HG02852 (cell line): ENCODE results near the gene C17orf113.
A peak's percentile ranks its signal among the peaks of the same experiment; 100 is the strongest.
"Not testable (repeated sequence)": the region's sequence is repeated elsewhere in the genome, so short reads cannot be mapped to it uniquely, and the experiment has no call there.

ENCODE experiments used
- ATAC-seq: cut with Tn5 transposase; IDR thresholded peaks from one replicate; pipeline ENCODE4 v1.9.1; 2021; ENCODE audit warnings: mild to moderate bottlenecking, moderate library complexity; ENCODE audit not compliant: unreplicated experiment

C17orf113 gene

DNA sequence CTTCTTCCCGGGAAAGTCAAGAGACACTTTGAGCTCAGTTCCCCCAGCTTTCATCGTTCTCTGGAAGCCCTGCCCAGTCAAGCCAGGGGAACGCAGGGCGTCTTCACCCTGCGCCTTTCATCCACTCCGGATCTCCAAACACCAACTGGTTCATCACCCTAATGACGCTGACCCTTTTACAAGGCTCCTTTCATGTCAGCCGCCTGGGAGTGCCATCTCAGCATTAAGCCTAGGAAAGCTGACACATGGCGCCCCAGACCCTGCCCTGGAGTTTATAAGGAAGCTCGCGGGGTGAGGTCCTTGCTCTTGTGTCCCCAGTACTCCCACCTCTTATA lies 32.6 kb downstream of the C17orf113 start:
- ATAC-seq, result no peak

DNA sequence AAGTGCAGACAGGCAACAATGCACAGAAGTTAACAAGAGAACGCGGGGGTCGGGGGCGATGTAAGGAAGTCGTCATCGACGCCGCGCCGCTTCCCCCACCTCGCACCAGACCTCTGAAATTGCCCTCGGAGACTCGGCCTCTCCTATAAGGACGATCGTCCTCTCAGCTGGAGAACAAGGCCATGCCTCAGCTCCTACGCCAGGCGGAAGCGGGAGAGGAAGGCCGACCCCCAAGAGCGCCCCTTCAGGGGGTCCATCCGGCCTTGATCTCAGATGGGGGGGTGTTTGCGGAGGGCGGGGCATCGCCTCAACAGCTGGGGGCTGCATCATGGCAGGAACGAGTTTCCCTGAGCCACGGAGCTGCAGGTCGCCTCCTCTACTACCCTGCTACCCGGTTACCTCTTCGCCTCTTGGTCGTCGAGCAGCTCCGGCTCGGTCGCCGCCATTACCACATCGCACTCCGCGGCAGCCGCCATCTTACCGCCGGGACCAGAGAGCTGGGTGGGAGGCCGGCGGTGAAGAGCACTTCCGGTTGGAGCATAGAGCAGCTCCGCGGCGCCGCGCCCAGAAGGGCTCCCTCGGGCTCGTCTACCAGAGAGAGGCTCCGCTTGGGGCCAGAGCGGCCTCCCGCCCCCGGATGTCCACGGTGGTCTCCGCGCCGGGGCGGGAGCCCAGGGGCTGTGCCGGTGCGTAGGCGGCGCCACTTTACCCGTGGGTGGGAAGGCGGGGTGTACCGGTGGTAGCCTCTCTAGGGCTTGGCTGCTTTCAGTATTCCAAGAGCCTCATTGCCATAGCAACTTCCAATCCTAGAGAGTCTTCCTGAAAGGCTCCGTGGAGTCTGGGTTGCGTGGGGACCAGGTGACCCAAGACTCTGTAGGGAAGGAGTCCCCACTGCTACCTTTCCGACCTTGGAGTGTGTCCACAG lies 33.2 kb downstream of the C17orf113 start, which contains the start of gene DNAJC7:
Gene DNAJC7, minus strand, starts transcription at position 499 of the 925 bp plus-strand sequence. Its CDS starts 23 bp downstream, at position 476.
- peak; percentile 74 for ATAC-seq

DNA sequence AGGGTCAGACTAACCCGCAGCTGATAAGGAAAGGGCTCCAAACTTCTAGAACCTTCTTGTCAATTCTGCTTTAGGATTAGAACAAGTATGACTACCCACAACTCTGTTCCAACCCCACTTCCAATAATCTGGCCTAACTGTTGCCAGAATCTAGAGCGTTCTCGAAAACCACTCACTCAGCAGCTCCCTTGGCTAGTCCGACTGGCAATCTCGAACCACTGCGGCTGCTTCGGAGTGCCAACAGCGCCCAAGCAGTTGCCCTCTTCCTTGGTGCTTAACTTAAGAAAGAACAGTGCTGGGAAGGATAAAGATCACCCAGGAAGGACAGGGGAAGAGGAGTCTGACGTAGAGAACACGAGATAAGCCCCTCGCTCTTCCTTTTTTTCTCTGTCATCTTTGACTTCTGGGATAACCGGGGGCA lies 34.0 kb downstream of the C17orf113 start:
- ATAC-seq, result no peak

GRCh38 chr17:42013740-42014139 lies 36.7 kb downstream of the C17orf113 start:
- ATAC-seq, result not testable (repeated sequence)

DNA sequence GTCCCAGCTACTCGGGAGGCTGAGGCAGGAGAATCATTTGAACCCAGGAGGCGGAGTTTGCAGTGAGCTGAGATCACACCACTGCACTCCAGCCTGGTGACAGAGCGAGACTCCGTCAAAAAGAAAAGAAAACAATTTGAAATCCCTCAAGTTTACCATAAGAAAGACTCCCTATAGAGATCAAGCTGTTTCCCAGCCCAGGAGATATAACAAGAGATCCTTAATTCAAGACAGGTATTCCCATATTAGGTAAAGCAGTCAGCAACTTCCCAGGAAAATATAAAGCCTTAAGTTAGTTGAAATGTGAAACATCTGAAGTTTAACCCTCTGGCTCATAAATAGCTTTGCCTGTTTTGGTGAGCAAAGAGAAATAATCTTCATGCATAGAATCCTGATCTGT lies 38.0 kb downstream of the C17orf113 start:
- ATAC-seq, result not testable (repeated sequence)

- no peak for ATAC-seq
These were observed 39.4 kb downstream of the C17orf113 start for GRCh38 chr17:42010898-42011516.

- ATAC-seq, result not testable (repeated sequence)
These were observed 40.1 kb downstream of the C17orf113 start for GRCh38 chr17:42010266-42010680.

GRCh38 chr17:42009170-42009569 lies 41.2 kb downstream of the C17orf113 start:
- no peak for ATAC-seq

GRCh38 chr17:42005166-42005565 lies 45.2 kb downstream of the C17orf113 start:
- ATAC-seq, result no peak

GRCh38 chr17:42002792-42003301 lies 47.6 kb downstream of the C17orf113 start:
- ATAC-seq, result no peak

DNA sequence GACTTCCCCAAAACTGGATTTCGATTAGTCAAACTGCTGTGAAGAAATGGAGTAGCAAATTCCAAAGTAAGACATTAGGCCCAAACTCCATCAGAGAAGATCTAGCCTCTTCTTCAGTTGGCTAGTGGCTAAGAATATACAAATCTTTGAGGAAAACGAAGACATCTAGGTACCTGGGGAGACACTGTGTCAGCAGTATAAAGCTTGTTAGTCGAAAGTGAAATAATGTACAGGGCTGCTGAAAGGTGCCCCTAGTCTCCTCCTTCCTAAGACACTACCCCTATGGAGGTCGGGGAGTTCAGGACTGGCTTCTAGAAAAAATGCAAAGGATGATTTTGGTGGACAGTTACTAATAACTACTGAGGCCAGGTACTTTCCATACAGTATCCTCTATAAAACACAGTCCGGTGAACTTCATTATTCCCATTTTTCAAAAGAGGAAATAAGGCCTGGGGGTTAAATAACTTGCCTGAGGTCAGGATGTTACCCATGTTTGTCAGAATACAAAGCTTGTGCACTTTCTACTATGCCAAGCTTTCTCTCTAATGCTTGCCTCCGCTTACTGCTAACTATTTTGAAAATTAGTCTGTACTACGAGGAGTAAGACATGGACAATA lies 48.1 kb downstream of the C17orf113 start:
- no peak for ATAC-seq

DNA sequence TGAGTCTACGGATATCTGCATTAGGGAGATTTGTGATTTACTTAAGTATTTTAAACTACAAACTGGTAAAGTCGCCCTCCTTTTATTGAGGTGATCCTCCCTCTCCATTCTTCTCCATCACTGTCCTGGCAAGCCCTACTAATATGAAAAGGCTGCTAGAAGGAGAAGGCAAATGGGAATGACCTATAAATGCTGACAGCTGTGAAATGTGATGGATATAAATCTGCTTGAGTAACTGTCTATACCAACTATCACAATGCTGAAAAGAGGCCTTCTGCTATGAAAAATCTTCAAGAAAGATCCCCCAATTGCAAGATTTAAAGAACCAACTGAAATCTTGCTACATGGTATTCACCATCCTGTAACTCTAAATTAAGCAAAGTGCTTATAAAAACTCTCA lies 48.7 kb downstream of the C17orf113 start:
- ATAC-seq, result no peak

DNA sequence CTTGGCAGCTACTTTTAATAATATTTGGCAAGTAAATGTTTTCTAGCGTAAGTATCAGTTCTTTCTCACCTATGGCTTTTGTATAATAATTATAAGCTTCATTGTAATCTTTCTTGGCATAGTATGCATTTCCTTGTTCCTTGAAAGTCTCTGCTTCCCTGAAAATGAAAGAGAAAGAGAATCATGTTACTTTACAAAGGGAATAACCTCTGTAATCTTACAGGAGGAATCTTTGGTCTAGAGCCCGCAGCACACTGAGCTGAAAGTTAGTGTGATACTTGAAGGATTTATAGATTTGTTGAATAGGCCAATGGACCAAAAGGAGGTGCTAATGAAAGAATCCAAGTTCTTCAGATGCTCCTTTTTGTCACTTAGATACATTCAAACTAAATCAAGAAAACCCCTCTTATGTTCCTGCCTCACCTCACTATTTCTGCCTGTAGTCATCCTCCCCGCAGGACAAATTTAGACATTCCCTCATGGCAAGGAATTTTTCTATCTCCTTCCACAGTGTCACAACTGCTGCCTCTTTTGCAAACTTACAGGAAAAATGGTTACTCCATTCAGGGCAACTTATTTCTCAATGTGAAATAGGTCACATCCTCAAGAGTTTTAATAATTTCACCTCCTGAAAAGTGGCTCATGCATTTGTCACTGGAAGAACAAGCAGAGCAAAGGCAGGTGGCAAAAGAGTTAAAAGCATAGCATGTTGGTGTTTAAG lies 49.8 kb downstream of the C17orf113 start:
- no peak for ATAC-seq

- ATAC-seq, result no peak
These were observed 51.9 kb downstream of the C17orf113 start for GRCh38 chr17:41998497-41998896.

GRCh38 chr17:41996855-41997164 lies 53.6 kb downstream of the C17orf113 start:
- no peak for ATAC-seq

DNA sequence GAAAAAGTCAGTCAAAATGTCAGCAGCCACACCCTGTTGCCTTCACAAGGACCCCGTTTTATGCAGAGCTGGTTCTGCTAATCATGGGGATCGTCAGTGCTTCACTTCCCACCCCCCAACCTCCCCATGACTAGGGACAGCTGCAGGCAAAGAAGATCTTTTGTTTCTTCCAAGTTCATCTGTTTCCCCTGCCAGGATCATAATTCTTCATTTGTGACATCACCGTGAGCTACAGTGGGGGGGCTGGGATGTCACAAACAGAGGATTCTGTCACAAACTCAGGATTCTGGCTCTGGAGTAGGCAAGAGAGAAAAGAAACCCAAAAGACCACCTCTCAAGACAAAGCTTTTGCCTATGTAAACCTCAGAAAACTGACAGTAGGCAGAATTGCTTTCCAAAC lies 57.8 kb downstream of the C17orf113 start:
- no peak for ATAC-seq

- ATAC-seq, result no peak
These were observed 60.5 kb downstream of the C17orf113 start for GRCh38 chr17:41989702-41990419.

DNA sequence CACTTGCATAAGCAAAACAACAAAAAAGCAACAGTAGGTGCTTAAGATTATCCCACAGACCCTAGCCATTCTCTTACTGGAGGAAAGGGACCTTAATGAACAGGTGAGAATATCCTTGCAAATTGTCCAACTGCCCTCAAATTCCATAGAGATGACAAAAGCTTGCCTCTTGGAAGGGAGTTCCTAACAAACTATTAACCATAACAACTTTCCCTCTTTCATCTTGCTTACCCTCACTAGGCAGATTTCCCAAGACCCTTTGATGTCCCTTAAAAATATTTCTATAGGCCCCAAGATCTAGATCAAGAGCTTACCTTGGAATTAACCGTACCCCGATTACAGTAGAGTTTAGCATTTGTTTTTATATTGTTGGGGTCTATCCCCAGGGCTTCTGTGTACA lies 62.0 kb downstream of the C17orf113 start:
- ATAC-seq, result no peak
